TTC549 (cell line): ENCODE data around the gene COG3.

Source experiments
- FAIRE-seq: peaks from 2 replicates; lab custom pipeline; 2012; peaks lifted over from hg19 to GRCh38; lab: Jason Lieb, UNC

COG3 gene

GRCh38 chr13:45503658-45504057, 38.9 kb downstream of the COG3 start:
- FAIRE-seq: no peak

- no peak for FAIRE-seq
These were observed 42.1 kb downstream of the COG3 start for GRCh38 chr13:45506811-45507210.

GRCh38 chr13:45508776-45509175, 44.0 kb downstream of the COG3 start:
- FAIRE-seq: no peak

DNA sequence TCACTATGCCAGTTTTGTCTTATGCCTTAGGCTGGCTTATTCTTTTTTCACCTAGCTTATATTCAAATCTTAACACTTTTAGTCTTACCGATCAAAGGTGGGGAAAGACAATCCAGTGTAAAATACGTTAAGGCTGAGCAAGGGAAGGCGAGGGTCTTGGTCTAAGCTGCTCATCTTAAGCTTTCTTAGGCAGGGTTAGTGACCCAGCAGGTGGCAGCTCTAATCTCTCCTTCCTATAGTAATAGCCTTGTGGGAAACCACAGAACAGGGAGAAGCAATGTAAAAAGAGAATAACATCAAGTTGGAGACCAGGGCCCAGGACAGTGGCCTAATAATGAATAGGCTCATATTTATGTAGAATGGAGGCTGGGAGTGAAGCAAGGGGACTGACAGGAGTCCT, 45.9 kb downstream of the COG3 start:
- no peak for FAIRE-seq

DNA sequence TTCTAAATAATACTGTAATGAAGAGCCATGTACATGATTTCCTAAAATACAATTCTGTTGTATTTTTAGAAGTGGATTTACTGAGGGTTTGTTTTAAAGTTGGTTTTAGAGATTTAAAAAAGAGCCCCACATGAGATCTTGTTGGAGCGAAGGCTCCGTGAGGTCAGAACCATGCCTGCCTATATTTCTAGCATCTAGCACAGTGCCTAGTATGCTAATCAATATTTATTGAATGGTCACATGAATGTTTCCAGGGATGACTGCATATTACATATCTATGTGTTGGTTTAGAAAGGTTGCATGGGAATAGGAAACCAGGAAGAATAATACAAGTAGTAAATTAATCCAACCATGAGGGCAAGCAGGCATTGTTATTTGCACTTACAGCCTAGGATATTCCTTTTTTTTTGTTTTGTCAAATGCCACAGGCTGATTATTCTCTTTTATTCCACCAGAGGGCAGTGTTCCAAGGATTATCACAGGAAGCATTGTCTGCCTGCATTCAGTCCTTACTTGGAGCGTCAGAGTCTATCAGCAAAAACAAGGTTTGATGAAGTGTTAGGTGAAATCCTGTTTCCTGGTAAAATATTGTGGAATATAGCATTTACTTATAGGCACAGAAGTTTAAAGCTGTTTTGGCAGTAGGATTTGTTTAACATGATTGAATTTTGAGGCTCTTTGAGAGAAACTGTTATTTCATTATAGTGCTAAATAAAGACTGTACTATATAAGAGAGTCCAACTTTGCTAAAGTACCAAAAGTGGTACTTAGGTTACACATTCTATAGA, 46.8 kb downstream of the COG3 start:
- peak; percentile 92 for FAIRE-seq

GRCh38 chr13:45512098-45512496, 47.4 kb downstream of the COG3 start:
- FAIRE-seq: no peak

DNA sequence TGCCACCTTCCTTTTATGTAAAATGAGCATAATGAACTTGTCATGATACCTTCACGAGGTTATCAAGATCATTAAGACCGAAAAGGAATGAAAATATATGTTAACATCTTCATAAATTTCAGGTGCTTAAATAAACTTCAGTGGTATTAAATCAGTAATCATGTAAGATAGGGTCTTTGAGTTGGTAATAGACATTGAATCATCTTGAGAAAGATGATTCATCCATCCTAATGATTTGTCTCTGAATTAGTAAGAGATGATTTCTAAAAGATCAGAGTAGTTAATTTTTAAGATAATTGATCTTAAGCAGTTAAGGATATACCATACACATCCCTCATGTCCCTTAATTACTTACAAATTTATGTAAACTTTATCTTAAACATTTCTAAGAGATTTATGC, 52.0 kb downstream of the COG3 start:
- no peak for FAIRE-seq

DNA sequence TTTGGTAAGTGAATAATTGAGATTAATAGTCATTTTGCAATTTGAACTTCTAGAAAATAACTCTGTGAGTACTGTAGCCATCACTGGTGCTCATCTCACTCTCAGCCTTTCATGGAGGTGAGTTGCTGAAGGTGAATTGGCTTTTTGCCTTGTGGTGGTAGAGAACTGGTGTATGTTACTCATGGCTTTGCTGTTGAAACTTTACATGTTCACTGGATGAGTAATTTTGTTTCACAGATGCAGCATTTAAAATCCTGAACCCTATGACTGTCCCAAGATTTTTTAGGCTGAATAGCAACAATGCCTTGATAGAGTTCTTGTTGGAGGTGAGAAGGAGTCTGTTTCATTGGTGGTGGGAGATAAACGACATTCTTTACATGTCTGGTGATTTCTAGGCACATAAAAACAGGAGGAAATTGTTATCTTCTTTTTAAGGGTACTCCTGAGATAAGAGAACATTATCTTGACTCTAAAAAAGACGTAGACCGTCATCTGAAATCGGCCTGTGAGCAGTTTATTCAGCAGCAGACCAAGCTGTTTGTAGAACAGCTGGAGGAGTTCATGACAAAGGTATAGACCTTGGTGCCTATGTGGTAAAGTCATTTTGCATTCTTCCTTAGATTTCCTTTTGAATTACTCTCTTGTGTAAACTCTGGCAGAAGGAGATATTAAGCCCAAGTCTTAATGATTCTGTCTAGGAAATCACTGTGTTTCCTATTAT, 53.9 kb downstream of the COG3 start:
- no peak for FAIRE-seq

GRCh38 chr13:45519493-45519892, 54.8 kb downstream of the COG3 start:
- FAIRE-seq: no peak

- FAIRE-seq: no peak
These were observed 56.6 kb downstream of the COG3 start for GRCh38 chr13:45521297-45521696.

DNA sequence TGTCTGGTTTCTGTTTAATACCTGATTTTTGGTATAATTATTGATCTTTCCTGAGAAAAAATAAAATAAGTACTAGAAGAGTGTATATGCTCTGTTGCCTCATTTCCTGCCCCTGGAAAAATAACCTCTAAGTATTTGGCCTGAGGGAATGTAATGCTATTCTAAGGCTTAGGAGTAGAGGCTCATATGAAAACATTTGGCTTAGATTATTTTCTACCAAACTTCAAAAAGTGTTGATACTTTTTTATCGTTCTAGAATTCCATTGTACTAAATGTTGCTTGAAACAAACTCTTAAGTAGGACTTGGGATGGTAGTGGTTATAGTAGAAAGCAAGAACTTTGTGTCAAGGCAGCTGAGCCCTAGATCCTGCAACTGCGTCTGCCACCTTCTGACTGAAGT, 57.8 kb downstream of the COG3 start:
- FAIRE-seq: no peak

DNA sequence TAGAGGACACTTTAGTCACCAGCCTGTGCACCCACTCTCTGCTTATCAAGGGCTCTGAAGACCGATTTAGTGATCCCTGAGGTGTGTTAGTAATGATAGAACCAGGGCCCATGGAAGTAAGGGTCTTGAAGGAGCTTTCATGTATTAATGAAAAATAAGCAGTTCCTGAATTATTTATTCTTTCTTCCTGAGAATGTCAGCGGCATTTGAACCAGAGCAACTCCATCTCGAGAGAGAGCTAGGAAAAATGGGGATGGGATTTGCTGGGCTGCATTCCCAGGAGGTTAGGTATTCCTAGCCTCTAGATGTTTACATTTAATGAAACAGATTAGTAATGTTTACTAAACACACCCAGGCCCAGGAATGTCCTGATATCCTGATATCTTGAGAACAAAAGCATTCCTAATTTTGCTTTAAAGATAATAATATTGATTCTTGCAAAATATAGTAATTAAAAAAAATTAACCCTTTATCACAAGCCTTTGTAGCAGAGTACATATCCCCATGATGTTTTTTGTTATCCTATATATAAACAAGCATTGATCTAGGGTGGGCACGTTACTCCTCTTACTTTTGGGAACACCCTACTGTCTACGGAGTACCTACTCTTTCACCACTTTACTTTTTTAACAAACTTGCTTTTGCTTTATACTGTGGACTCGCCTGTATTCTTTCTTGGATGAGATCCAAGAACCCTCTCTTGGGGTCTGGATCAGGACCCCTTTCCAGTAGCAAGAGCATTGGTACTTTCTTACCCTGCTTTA, 63.1 kb downstream of the COG3 start:
- FAIRE-seq: no peak

DNA sequence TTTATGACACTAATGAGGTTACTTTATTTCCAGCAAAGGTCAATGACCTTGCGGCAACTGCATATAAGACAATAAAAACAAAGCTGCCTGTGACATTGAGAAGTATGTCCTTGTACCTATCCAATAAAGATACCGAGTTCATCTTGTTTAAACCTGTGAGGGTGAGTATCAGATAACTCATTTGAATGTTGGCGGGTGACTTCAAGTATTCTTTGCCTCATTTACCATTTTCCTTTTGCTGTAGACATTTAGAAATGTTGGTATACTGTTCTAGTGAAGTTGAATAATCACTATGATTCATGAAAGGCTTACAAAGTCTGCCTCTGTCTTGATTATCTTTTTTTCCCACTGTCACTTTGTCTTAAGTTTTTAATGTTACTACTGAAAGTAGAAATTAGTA, 65.0 kb downstream of the COG3 start:
- FAIRE-seq: no peak

- FAIRE-seq: no peak
These were observed 69.9 kb downstream of the COG3 start for GRCh38 chr13:45534604-45535003.

DNA sequence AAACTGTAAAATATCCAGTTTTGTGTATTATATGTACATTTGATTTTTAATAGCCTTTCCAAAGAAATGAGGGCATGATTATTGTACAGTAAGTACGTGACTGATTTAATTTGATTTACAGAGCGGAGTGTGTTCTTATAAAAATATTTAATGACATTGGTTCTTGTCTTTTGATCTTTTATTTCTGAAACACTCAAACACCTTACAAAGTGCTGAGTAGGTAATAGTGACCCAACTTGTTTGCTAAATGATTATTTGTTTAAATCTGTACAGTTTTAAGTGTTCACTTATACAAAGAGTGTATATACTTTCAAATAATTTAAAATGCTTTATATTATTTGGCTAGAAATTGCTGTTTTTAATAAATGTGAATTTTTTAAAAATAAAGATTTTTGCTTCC, 71.5 kb downstream of the COG3 start:
- FAIRE-seq: no peak

GRCh38 chr13:45537516-45537915, 72.8 kb downstream of the COG3 start:
- no peak for FAIRE-seq

- no peak for FAIRE-seq
These were observed 73.6 kb downstream of the COG3 start for GRCh38 chr13:45538382-45538781.

GRCh38 chr13:45540195-45540594, 75.5 kb downstream of the COG3 start:
- FAIRE-seq: no peak

DNA sequence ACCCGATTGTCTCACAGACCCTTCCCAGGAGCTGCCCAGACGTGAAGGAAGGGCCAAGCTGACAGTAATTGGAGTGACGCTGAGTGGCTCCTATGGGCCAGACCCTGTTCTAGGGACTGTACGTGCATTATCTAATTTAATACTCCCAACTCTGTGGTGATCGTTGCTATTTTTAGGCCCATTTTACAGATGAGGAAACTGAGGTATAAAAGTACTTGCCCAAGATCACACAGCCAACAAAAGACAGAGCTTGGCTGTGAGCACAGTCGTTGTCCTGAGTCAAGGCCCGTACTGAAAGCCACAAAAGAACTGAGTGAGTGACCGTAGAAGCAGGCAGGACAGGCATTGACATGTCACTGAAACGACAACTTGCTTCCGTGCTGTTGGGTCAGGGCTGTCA, 76.1 kb downstream of the COG3 start:
- no peak for FAIRE-seq

GRCh38 chr13:45541806-45542205, 77.1 kb downstream of the COG3 start:
- no peak for FAIRE-seq

- FAIRE-seq: no peak
These were observed 77.7 kb downstream of the COG3 start for GRCh38 chr13:45542391-45542790.

DNA sequence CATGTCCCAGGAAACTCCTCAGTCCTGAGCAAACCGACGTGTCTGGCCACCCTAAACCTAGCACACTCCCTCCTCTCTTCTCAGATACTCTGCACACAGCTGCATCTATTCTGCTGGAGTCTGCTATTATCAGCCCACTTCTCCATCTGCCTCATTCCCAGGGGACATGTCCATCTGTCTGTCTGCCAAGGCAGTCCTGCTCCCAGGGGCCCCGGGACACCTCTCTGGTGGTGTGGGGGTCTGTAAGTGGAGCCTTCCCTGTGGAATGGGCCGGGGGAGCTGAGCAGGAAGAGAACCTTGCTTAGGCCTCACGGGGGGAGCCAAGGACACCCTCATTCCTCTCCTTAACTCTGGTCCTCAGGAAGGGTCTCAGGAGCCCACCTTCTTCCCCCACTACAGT, 78.1 kb downstream of the COG3 start:
- no peak for FAIRE-seq

GRCh38 chr13:45544520-45544919, 79.8 kb downstream of the COG3 start:
- FAIRE-seq: no peak
